Motor neuron (in vitro differentiated cells): ENCODE measurements around the gene RC3H1. TPM values are rescaled to one million over a fixed set of nuclear protein-coding genes. Genes with fewer than 3 reads are reported as not detected.

Experiments
- ATAC-seq, 8 experiments: fragments of 200-7000 bp; cut with Tn5 transposase; replicated peaks in 6 of 8; 2 replicates each; pipeline ENCODE4 v1.8.0; 2021; ENCODE audit warnings: mild to moderate bottlenecking in 8 of 8, moderate library complexity in 8 of 8
- H3K27ac ChIP-seq, 2 donors: fragments of 250-450 bp; sonication (Bioruptor Pico); 2 replicates each; pipeline ENCODE4 v1.9.0; 2021; ENCODE audit warnings: antibody characterized with exemption in 2 of 2, mild to moderate bottlenecking in 2 of 2, moderate library complexity in 1 of 2
- H3K4me1 ChIP-seq, 2 donors: fragments of 250-450 bp; sonication (Bioruptor Pico); replicated peaks in 1 of 2; 2 replicates each; pipeline ENCODE4 v1.6.1; 2021; ENCODE audit warnings: antibody characterized with exemption in 2 of 2, mild to moderate bottlenecking in 2 of 2, moderate library complexity in 1 of 2
- H3K4me3 ChIP-seq, 5 donors: fragments of 250-450 bp; sonication (Bioruptor Pico); 2 replicates each; pipeline ENCODE4 v1.9.0; 2021; ENCODE audit warnings: antibody characterized with exemption in 5 of 5, mild to moderate bottlenecking in 5 of 5, moderate library complexity in 4 of 5
- WGBS, 10 experiments: fragments of 450-650 bp; shearing (Covaris generic); methylation state at CpG; one replicate each; pipeline ENCODE4 v1.0.0; 2022; 5-methylcytosine and 5-hydroxymethylcytosine counted together
- in situ Hi-C, 9 experiments: fragments of 400-800 bp; cut with MboI; loops; one replicate each; pipeline ENCODE4 v1.15.0; 2021; ENCODE audit warnings: low sequenced_read_pairs in 9 of 9, low pct_unique_long_range_greater_than_20kb in 2 of 9; ENCODE audit not compliant: unreplicated experiment in 9 of 9
- total RNA-seq, 8 experiments: library from RNA; unstranded; fragments of 300-600 nt; gene quantifications; 2 replicates each; pipeline versions ENCODE4 v1.2.3 to v1.2.4, GENCODE V29; 2022

Gene RC3H1
- total RNA-seq, 8 experiments from 2014 or later, result 18.9 to 30.0 (median 25.0) TPM

DNA sequence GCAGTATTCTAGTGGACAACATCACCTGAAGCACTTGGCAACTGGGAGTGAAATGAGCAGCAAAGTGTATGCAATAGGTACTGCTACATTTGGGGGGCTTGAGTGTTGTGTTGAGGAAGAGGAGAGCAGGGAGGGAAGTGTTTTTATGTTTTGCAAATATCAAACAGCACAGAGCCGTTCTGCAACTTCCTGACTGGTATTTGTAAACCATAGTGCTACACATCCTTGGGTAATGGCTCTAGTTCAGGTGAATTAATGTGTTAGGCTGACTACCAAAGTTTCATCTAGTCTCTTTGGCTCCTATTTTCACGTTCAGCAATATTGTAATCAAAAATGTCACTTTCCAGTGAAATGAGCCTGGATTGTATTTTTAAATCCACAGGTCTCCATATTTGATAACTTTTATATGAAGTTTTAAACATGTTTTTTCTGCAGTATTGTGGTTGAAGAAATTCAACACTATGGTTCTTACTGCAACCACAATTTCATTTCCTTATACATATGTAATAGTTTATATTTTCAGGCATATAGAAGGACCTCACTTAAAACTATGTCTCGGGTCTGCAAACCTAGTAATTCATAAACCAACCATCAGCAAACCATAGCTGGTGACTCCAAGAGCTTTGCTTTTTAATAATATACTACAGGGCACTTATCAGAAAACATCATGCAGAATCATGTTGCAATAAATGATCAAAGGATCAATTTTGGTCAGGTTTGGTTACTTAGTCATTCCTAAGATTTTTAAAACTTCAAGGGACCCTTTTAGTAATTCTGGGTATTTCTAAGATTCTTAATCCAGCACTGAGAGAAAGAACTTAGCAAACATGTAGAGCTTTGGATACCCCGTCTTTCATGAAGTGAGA lies 135.2 kb downstream of the RC3H1 start:
- 50 to 100% (median 94%) methylated on average over 1 to 4 of the region's 4 CpGs for WGBS, 10 experiments
- in situ Hi-C loops, result no loop called here
- ATAC-seq, result no peak
- no peak overlapping the region for H3K4me3 ChIP-seq
- peaks cover 0 to 7% of the 10 kb centered on the region in 2 donors for H3K4me1 ChIP-seq
- H3K27ac ChIP-seq, result no peak overlapping the region

DNA sequence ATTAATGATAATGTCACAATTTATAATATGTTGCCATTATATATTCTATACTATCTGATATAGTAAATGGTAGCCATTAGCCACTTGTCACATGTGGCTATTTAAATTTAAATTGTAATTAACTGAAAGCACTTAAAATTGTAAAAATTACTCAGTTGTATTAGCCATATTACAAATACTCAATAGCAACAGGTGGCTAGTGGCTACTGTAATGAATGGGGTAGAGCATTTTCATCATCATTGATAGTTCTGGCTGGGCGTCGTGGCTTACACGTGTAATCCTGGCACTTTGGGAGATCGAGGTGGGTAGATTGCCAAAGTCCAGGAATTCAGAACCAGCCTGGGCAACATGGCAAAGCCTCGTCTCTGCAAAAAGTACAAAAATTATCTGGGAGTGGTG lies 137.5 kb downstream of the RC3H1 start:
- in situ Hi-C loops, result no loop called here
- Histone ChIP-seq H3K27ac (no peak overlapping the region), H3K4me1 (peaks cover 0 to 7% of the 10 kb centered on the region in 2 donors), H3K4me3 (no peak overlapping the region)
- WGBS, 10 experiments, result 82 to 100% (median 92%) methylated on average over 1 to 5 of the region's 5 CpGs; no CpG with 5 or more reads in 5 of the 10 experiments
- no peak for ATAC-seq

Other genes with a start within 250 kb of the RC3H1 start
- 10 to 100 TPM; 12.7 to 34.6 (median 16.5) TPM for gene DARS2, start 197.7 kb downstream of the RC3H1 start, total RNA-seq
- gene CENPL, start 197.5 kb downstream of the RC3H1 start, total RNA-seq, result 10 to 100 TPM in 3 of 8 experiments, 1 to 10 TPM in 5; 3.2 to 17.4 (median 6.7) TPM
- gene GAS5, start 154.4 kb downstream of the RC3H1 start, total RNA-seq, result 1,000 to 10,000 TPM in 4 of 8 experiments, 100 to 1,000 TPM in 4; 711 to 2,769 (median 1,186) TPM
- 10 to 100 TPM in 7 of 8 experiments, 1 to 10 TPM in 1; 7.6 to 25.2 (median 19.0) TPM for gene ZBTB37, start 154.0 kb downstream of the RC3H1 start, total RNA-seq
- under 1 TPM in 5 of 8 experiments, not detected in 3; 0.16 to 0.81 (median 0.32) TPM for gene SERPINC1, start 105.0 kb downstream of the RC3H1 start, total RNA-seq
- gene RABGAP1L, start 137.2 kb upstream of the RC3H1 start, total RNA-seq, result 10 to 100 TPM; 22.0 to 60.3 (median 45.3) TPM